Measurements from ENCODE around the gene PAEP.

PAEP gene

GRCh38 chr9:135575995-135576631 lies 14.6 kb downstream of the PAEP start:
- H3K4me3 Mint-ChIP-seq: no peak overlapping the region
- H3K4me1 Mint-ChIP-seq: no peaks in the 10 kb centered on the region
- H3K9me3 Mint-ChIP-seq: no peaks in the 10 kb centered on the region
- ATAC-seq: no peak
- no peak overlapping the region for H3K27ac Mint-ChIP-seq
- H3K36me3 Mint-ChIP-seq: no peaks in the 10 kb centered on the region
- peaks cover 13% of the 10 kb centered on the region for H3K27me3 Mint-ChIP-seq

GRCh38 chr9:135577256-135577655 lies 15.7 kb downstream of the PAEP start:
- H3K27ac Mint-ChIP-seq: no peak overlapping the region
- H3K4me3 Mint-ChIP-seq: no peak overlapping the region
- no peaks in the 10 kb centered on the region for H3K36me3 Mint-ChIP-seq
- H3K27me3 Mint-ChIP-seq: peaks cover 20% of the 10 kb centered on the region
- ATAC-seq: no peak
- H3K4me1 Mint-ChIP-seq: no peaks in the 10 kb centered on the region
- no peaks in the 10 kb centered on the region for H3K9me3 Mint-ChIP-seq

DNA sequence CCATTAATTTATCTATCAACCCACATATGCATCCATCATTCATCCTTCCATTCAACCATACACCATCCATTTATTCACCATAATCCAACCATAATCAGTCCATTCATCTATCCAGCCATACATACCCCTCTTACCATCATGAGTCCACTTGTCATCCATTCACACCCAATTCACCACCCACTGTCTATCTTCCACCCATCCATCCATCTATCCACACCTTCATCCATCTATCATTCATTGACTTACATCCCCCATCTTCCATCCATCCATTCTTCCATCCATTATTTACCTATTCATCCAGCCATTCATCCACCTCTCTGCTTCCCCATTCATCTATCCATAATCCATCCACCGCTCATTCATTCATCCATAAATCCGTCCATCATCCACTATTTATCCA lies 17.8 kb downstream of the PAEP start:
- Mint-ChIP-seq H3K4me3 (no peak overlapping the region), H3K9me3 (no peaks in the 10 kb centered on the region), H3K27me3 (peaks cover 20% of the 10 kb centered on the region), H3K4me1 (no peaks in the 10 kb centered on the region), H3K27ac (no peak overlapping the region), H3K36me3 (no peaks in the 10 kb centered on the region)
- ATAC-seq: no peak

DNA sequence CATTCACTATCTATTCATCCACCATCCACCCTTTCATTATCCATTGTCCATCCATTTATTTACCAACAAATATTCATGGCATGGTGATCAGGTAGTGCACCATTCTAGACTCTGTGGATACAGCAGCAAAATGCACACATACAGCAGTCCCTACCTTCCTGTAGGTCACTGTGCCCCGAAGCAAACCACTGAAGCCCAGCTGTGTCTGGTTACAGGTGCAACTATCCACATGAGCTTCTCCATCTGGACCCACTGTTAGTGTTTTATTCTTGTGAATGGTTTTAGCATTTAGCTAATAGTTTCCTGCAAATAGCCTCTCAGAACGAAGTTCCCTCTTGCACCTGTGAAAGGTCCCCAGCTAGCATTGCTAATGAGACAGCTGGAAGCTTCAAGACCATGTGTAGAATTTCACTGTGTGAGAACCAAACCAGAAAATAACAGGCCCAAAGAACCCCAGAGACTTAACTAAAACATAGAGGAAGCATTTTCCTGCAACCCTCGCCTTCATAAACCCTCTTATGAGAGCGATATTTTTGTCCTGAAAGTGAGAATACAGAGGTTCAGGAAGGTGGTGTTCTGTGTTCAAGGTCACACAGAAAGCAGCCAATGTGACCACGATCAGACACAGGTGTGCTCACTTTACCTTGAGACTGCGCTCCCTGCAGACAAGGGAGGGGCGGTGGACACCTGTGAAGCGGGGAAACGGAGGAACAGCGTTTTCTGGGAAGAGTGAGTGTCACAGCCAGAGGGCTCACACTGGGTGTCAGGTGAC lies 18.5 kb downstream of the PAEP start:
- H3K27me3 Mint-ChIP-seq: peaks cover 27% of the 10 kb centered on the region
- H3K4me1 Mint-ChIP-seq: no peaks in the 10 kb centered on the region
- H3K36me3 Mint-ChIP-seq: no peaks in the 10 kb centered on the region
- H3K27ac Mint-ChIP-seq: no peak overlapping the region
- no peak overlapping the region for H3K4me3 Mint-ChIP-seq
- ATAC-seq: no peak
- H3K9me3 Mint-ChIP-seq: no peaks in the 10 kb centered on the region

DNA sequence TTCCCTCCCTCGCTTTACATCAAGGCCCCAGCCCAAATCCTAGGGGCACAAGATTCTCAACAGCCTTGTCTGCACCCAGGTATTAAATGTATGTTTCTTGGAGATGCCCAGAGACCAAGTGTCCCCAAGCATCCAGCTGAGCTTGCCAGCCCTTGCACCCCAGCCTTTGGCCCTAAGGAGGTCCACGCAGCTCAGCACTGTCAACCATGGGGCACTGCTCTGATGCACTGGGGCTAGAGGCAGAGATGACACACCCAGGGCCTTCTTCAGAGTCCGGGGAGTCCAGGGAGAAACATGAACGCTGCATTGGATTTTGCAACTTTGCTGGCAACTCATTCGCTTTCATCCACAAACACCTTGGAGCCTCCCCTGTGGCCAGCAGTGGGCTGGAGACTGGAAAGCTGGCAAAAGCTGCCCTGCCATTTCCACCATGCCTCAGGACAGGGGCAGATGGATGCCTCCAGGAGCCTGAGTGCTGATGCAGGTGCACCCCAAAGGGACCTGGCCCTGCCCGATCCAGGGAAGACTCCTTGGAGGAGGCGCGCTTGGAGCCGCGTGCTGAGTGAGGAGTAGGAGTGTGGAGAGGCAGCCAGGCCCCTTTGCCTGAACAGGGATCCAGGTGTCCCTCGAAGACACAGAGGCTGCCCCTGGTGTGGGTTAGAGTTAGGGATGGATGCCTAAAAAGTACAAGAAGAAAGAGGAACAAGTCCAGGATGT lies 19.3 kb downstream of the PAEP start:
- no peak for ATAC-seq
- no peak overlapping the region for H3K27ac Mint-ChIP-seq
- H3K9me3 Mint-ChIP-seq: no peaks in the 10 kb centered on the region
- peaks cover 35% of the 10 kb centered on the region for H3K27me3 Mint-ChIP-seq
- H3K36me3 Mint-ChIP-seq: no peaks in the 10 kb centered on the region
- H3K4me1 Mint-ChIP-seq: no peaks in the 10 kb centered on the region
- no peak overlapping the region for H3K4me3 Mint-ChIP-seq

DNA sequence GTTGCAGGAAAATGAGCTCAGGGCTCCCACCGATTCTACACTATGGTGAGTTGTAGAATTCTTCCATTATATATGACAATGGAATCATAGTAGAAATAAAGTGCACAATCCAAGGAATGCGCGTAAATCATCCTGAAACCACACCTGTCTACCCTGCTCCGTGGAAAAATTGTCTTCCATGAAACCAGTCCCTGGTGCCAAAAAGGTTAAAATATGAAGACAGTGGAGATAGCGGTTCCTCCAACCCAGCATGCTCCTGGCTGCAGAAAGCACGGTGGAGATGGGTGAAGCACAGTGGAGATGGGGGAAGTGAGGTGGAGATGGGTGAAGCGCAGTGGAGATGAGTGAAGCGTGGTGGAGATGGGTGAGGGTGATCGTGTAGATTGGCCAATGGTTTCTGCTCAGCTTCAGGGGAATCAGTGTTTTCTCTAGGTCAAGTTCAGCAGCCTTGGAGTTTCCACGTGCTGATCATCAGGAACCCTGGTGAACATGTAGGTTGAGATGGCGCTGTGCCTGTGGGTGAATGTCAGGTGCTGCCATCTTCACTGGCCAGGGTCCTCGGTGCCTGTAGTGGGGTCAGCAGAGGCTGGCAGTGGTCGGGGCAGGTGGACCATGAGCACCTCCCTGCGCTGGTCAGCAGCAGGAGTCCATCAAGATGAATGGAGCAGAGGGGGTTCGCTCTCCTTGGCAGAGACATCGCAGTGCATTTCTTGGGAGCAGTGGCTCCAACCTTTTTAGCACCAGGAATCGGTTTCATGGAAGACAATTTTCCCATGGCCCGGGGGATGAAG lies 20.3 kb downstream of the PAEP start:
- no peak for ATAC-seq
- no peaks in the 10 kb centered on the region for H3K4me1 Mint-ChIP-seq
- no peaks in the 10 kb centered on the region for H3K36me3 Mint-ChIP-seq
- H3K9me3 Mint-ChIP-seq: no peaks in the 10 kb centered on the region
- H3K27ac Mint-ChIP-seq: no peak overlapping the region
- H3K27me3 Mint-ChIP-seq: peaks cover 37% of the 10 kb centered on the region
- no peak overlapping the region for H3K4me3 Mint-ChIP-seq

- no peaks in the 10 kb centered on the region for H3K36me3 Mint-ChIP-seq
- no peaks in the 10 kb centered on the region for H3K9me3 Mint-ChIP-seq
- H3K27me3 Mint-ChIP-seq: peaks cover 38% of the 10 kb centered on the region
- no peak overlapping the region for H3K27ac Mint-ChIP-seq
- no peak for ATAC-seq
- H3K4me3 Mint-ChIP-seq: no peak overlapping the region
- no peaks in the 10 kb centered on the region for H3K4me1 Mint-ChIP-seq
These were observed 21.0 kb downstream of the PAEP start for GRCh38 chr9:135582541-135582940.

DNA sequence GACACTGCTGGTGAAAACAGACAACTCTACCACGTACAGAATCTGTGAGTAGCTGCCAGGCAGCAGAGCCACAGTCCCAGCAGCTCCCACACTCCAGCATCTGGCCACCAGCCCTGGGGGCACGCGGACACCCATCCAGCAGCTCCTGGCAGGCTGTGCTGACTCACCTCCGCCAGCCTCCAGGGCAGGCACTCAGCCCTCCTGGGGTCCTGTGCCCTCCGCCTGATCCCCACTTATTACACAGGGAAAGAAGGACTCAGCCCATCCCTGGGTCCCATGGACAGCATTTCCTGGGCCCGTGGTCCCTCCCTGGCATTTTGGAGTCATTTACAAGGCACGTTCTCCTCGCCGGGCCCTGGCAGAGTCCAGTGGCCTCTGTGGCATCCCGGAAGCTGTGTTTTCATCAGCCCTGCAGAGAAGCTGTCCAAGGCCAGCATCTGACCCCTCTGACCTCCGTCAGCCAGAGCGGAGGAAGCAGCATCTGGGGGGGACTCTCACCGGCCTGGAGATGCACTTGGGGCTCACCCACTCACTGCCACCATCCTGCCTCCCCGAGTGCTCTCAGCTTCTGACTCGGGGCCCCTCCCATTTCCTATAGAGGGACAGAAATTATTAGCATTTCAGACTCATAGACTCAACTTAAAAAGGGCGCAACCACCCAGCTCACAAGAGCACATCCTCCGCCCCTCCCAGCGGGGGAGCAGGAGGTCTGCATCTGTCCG lies 21.6 kb downstream of the PAEP start:
- H3K4me3 Mint-ChIP-seq: no peak overlapping the region
- H3K27ac Mint-ChIP-seq: no peak overlapping the region
- peak; percentile 6 for ATAC-seq
- no peaks in the 10 kb centered on the region for H3K4me1 Mint-ChIP-seq
- no peaks in the 10 kb centered on the region for H3K9me3 Mint-ChIP-seq
- H3K36me3 Mint-ChIP-seq: no peaks in the 10 kb centered on the region
- H3K27me3 Mint-ChIP-seq: peaks cover 38% of the 10 kb centered on the region

GRCh38 chr9:135583688-135584011 lies 22.1 kb downstream of the PAEP start:
- no peak overlapping the region for H3K27ac Mint-ChIP-seq
- H3K27me3 Mint-ChIP-seq: peaks cover 38% of the 10 kb centered on the region
- no peaks in the 10 kb centered on the region for H3K36me3 Mint-ChIP-seq
- peak; percentile 38 for ATAC-seq
- H3K9me3 Mint-ChIP-seq: no peaks in the 10 kb centered on the region
- no peaks in the 10 kb centered on the region for H3K4me1 Mint-ChIP-seq
- H3K4me3 Mint-ChIP-seq: no peak overlapping the region

DNA sequence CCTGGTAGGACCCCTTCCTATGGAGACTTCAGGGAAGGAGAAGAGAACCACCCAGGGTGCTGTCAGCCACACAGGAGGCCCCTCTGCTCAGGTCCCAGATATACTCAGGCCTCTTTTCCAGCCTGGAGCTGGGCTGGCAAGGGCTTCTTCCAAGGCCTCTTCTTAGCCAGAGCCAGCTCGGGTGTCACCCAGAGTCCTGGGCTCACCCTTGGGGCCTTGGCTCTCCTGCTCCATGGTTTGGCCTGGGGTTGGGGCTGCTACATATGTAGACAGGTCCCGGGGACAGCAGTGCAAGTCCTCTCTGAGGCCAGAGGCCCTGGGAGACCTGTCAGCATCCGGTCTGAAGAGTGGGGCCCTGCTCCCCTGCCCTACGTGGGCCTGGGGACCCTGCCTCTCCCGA lies 22.8 kb downstream of the PAEP start:
- no peaks in the 10 kb centered on the region for H3K36me3 Mint-ChIP-seq
- H3K27me3 Mint-ChIP-seq: peaks cover 41% of the 10 kb centered on the region
- no peak overlapping the region for H3K4me3 Mint-ChIP-seq
- no peak overlapping the region for H3K27ac Mint-ChIP-seq
- H3K9me3 Mint-ChIP-seq: no peaks in the 10 kb centered on the region
- ATAC-seq: no peak
- no peaks in the 10 kb centered on the region for H3K4me1 Mint-ChIP-seq

GRCh38 chr9:135584934-135585333 lies 23.4 kb downstream of the PAEP start:
- no peaks in the 10 kb centered on the region for H3K9me3 Mint-ChIP-seq
- no peak overlapping the region for H3K4me3 Mint-ChIP-seq
- peaks cover 47% of the 10 kb centered on the region for H3K27me3 Mint-ChIP-seq
- no peak overlapping the region for H3K27ac Mint-ChIP-seq
- no peaks in the 10 kb centered on the region for H3K36me3 Mint-ChIP-seq
- no peak for ATAC-seq
- no peaks in the 10 kb centered on the region for H3K4me1 Mint-ChIP-seq

DNA sequence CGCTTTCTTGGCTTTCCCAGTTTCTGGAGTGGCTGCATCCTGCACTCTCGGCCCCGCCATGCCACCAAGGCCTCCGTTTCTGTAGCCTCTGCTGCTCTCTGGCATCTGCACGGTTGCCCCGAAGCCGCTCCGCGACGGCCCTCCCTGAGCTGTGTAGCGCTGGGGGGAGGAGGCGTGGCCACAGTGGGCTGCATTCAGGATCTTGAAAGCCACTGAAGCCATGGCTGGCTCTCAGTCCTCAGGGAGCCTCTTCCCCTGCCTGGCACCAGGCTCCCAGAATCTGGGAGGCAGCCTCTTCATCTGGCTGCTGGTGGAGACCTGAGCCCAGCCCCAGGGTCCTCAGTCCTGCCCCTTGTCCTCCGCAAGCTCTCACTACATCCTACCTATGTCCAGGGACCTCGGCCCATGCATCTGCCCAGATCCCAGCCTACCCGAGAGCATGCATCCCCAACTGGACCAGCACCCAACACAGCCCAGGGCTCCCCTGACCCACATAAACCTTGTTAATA lies 25.1 kb downstream of the PAEP start:
- ATAC-seq: no peak
- peaks cover 48% of the 10 kb centered on the region for H3K27me3 Mint-ChIP-seq
- no peak overlapping the region for H3K27ac Mint-ChIP-seq

GRCh38 chr9:135587658-135588057 lies 26.1 kb downstream of the PAEP start:
- H3K27ac Mint-ChIP-seq: no peak overlapping the region
- no peaks in the 10 kb centered on the region for H3K36me3 Mint-ChIP-seq
- no peaks in the 10 kb centered on the region for H3K9me3 Mint-ChIP-seq
- H3K4me3 Mint-ChIP-seq: no peak overlapping the region
- peaks cover 54% of the 10 kb centered on the region for H3K27me3 Mint-ChIP-seq
- no peaks in the 10 kb centered on the region for H3K4me1 Mint-ChIP-seq
- no peak for ATAC-seq

More for the DNA sequence above, 25.1 kb downstream of the PAEP start:
- Mint-ChIP-seq H3K36me3 (no peaks in the 10 kb centered on the region), H3K4me3 (no peak overlapping the region), H3K4me1 (no peaks in the 10 kb centered on the region), H3K9me3 (no peaks in the 10 kb centered on the region)

- ATAC-seq: no peak
- H3K4me1 Mint-ChIP-seq: no peaks in the 10 kb centered on the region
- peaks cover 54% of the 10 kb centered on the region for H3K27me3 Mint-ChIP-seq
- no peaks in the 10 kb centered on the region for H3K9me3 Mint-ChIP-seq
- no peak overlapping the region for H3K4me3 Mint-ChIP-seq
- no peak overlapping the region for H3K27ac Mint-ChIP-seq
- H3K36me3 Mint-ChIP-seq: no peaks in the 10 kb centered on the region
These were observed 26.8 kb downstream of the PAEP start for GRCh38 chr9:135588371-135588770.
